K562 (cell line): ENCODE measurements around the gene KCNK3. TPM values are rescaled to one million over a fixed set of nuclear protein-coding genes. Genes with fewer than 3 reads are reported as not detected.

Experiments
- CHD4 ChIP-seq: fragments of 200-600 bp; sonication (generic); IDR thresholded peaks from 3 replicates; pipeline ENCODE4 v1.6.1; 2012; ENCODE audit warnings: low read depth, mild to moderate bottlenecking, mixed read lengths, low read length, inconsistent platforms; ENCODE audit not compliant: insufficient read depth, insufficient replicate concordance, poor library complexity, severe bottlenecking
- FIP1L1 ChIP-seq: fragments of 200-400 bp; formaldehyde crosslinking; IDR thresholded peaks from 2 replicates; pipeline ENCODE4 v1.6.1; 2018; ENCODE audit warnings: mild to moderate bottlenecking, low read depth, low read length; ENCODE audit not compliant: poor library complexity, severe bottlenecking
- HES1 ChIP-seq: fragments of 450-650 bp; IDR thresholded peaks from 2 replicates; pipeline ENCODE4 v1.6.1; 2016; ENCODE audit warnings: low read depth, mild to moderate bottlenecking, moderate library complexity
- HMG20A ChIP-seq: fragments of 450-650 bp; formaldehyde crosslinking; conservative IDR thresholded peaks from 2 replicates; pipeline ENCODE4 v1.4.0; 2020; ENCODE audit warnings: mild to moderate bottlenecking, mixed read lengths
- HMGXB4 ChIP-seq: sonication (generic); formaldehyde crosslinking; IDR thresholded peaks from 2 replicates; pipeline ENCODE4 v1.8.1; 2023; ENCODE audit warnings: mild to moderate bottlenecking, missing genetic modification reagents
- MAZ ChIP-seq, 2 experiments: fragments of 450-650 bp in 1 of 2; sonication (generic) in 1 of 2; formaldehyde crosslinking; IDR thresholded peaks in 1 of 2; conservative IDR thresholded peaks in 1 of 2; 2 replicates each; pipeline versions ENCODE4 v1.4.0 to v1.5.0; 2020; ENCODE audit warnings: mild to moderate bottlenecking in 1 of 2, missing genetic modification reagents in 1 of 2
- NKRF ChIP-seq: fragments of 450-650 bp; IDR thresholded peaks from 2 replicates; pipeline ENCODE4 v1.6.1; 2016; ENCODE audit warnings: borderline replicate concordance
- NR2C1 ChIP-seq, 2 experiments: fragments of 450-650 bp; IDR thresholded peaks; 2 replicates each; pipeline ENCODE4 v1.6.1; 2017; ENCODE audit warnings: mild to moderate bottlenecking in 2 of 2, antibody characterized with exemption in 1 of 2, inconsistent platforms in 1 of 2, missing compliant biosample characterization in 1 of 2, missing genetic modification characterization in 1 of 2
- PHTF2 ChIP-seq: fragments of 250-450 bp; sonication (Bioruptor Pico); IDR thresholded peaks from 2 replicates; pipeline ENCODE4 v1.5.0; 2021; ENCODE audit warnings: mild to moderate bottlenecking
- SAP30 ChIP-seq: fragments of 200-600 bp; sonication (generic); IDR thresholded peaks from 2 replicates; pipeline ENCODE4 v1.6.1; 2012; ENCODE audit warnings: borderline replicate concordance, low read depth, mild to moderate bottlenecking, moderate library complexity, low read length, control low read depth, inconsistent platforms; ENCODE audit not compliant: insufficient read depth, poor library complexity, severe bottlenecking
- SOX6 ChIP-seq: fragments of 450-650 bp; IDR thresholded peaks from 2 replicates; pipeline ENCODE4 v1.6.1; 2014; ENCODE audit warnings: mild to moderate bottlenecking
- TARDBP ChIP-seq: fragments of 450-650 bp; IDR thresholded peaks from 2 replicates; pipeline ENCODE4 v1.6.1; 2016
- TBP ChIP-seq: optimal IDR thresholded peaks from 2 replicates; pipeline ENCODE3; 2011; ENCODE audit warnings: low read depth, low read length, improper control_type of control experiment
- THAP12 ChIP-seq: fragments of 250-450 bp; sonication (Bioruptor Pico); IDR thresholded peaks from 2 replicates; pipeline ENCODE4 v1.9.0; 2021; ENCODE audit warnings: mild to moderate bottlenecking, inconsistent platforms
- TOE1 ChIP-seq, 2 experiments: fragments of 450-650 bp in 1 of 2; sonication (generic) in 1 of 2; formaldehyde crosslinking in 1 of 2; IDR thresholded peaks; 2 replicates each; pipeline versions ENCODE4 v1.7.1 to v1.8.0; 2016 to 2022; ENCODE audit warnings: borderline replicate concordance in 2 of 2, mild to moderate bottlenecking in 2 of 2, antibody characterized with exemption in 1 of 2, inconsistent platforms in 1 of 2, low read depth in 1 of 2, missing genetic modification reagents in 1 of 2, moderate library complexity in 1 of 2
- YY1 ChIP-seq, 3 experiments: IDR thresholded peaks; 2 replicates each; pipeline ENCODE4 v1.6.1; 2011; ENCODE audit warnings: low read length in 2 of 3, mild to moderate bottlenecking in 2 of 3, moderate library complexity in 2 of 3, borderline replicate concordance in 1 of 3, control low read depth in 1 of 3, low read depth in 1 of 3; ENCODE audit not compliant: insufficient read depth in 3 of 3, insufficient replicate concordance in 2 of 3, control insufficient read depth in 1 of 3, insufficient read length in 1 of 3; ENCODE audit errors: extremely low read depth in 1 of 3
- ZBTB17 ChIP-seq: fragments of 450-650 bp; formaldehyde crosslinking; IDR thresholded peaks from 2 replicates; pipeline ENCODE4 v1.4.0; 2020; ENCODE audit warnings: mild to moderate bottlenecking
- polyA plus RNA-seq, 8 experiments: library from polyadenylated mRNA; depleted of rRNA in 4 of 8; stranded (reverse) in 5 of 8; unstranded in 3 of 8; fragments of >200 nt; fragmentation: Nextera tagmentation in 2 of 8; fragmentation: Illumina TruSeq in 1 of 8; extraction: Ambion mirVana in 2 of 8; extraction: Trizol in 1 of 8; gene quantifications; 2 replicates each; pipeline versions ENCODE4 v1.2.1 to v1.2.3, GENCODE V29; 2011 to 2014; ENCODE audit warnings: inconsistent platforms in 1 of 8, missing spikeins in 1 of 8
- total RNA-seq, 7 experiments: library from RNA; depleted of rRNA in 6 of 7; stranded (reverse); fragments of >200 nt in 6 of 7; fragmentation: Illumina TruSeq in 2 of 7; extraction: Trizol in 2 of 7; gene quantifications; 2 replicates each; pipeline versions ENCODE4 v1.2.1 to v1.2.3, GENCODE V29; 2011 to 2021; ENCODE audit warnings: low replicate concordance in 1 of 7

The KCNK3 gene
- total and polyA plus RNA-seq, 9 of the 15 experiments (the other 6 are each of a cell fraction or from before 2014, with no cell fraction given): 0.01 to 0.20 (median 0.07) TPM; not detected in 5

- TF ChIP-seq NKRF: peak; percentile 78; the same call in 1 of the 2 replicates
- TF ChIP-seq SAP30: peak; percentile 93
- peak; percentile 99 for TF ChIP-seq TOE1 (IDR thresholded peaks at IDR 0.05; ENCODE audit: borderline replicate concordance)
- TF ChIP-seq TOE1 (CRISPR knock-in tag; IDR thresholded peaks at IDR 0.05; ENCODE audit: borderline replicate concordance, low read depth): no peak
- no peak for TF ChIP-seq CHD4
- TF ChIP-seq SOX6: no peak; the same call in 1 of the 2 replicates
- peak; percentile 53 for TF ChIP-seq FIP1L1
- TF ChIP-seq PHTF2 (CRISPR knock-in tag): no peak
- TF ChIP-seq YY1 (IDR thresholded peaks at IDR 0.05; ENCODE audit: borderline replicate concordance in 1 of 3, control insufficient read depth in 1 of 3, extremely low read depth in 1 of 3, insufficient read depth in 3 of 3, insufficient read length in 1 of 3, insufficient replicate concordance in 2 of 3, low read depth in 1 of 3, low read length in 2 of 3): peak in 2 of 3 experiments; percentile 31 to 47
- 0 out of 2 replicates have a peak, but pooled peaks have one; percentile 24 for TF ChIP-seq TARDBP
- TF ChIP-seq HMG20A: no peak
- TF ChIP-seq HES1: no peak
- TF ChIP-seq THAP12 (CRISPR knock-in tag): peak; percentile 75
- 0 out of 2 replicates have a peak, but pooled peaks have one; percentile 41 for TF ChIP-seq ZBTB17 (CRISPR knock-in tag)
- peak; percentile 46 for TF ChIP-seq TBP
- TF ChIP-seq NR2C1 (IDR thresholded peaks at IDR 0.05): peak; percentile 79
- TF ChIP-seq NR2C1 (tag; IDR thresholded peaks at IDR 0.05): peak; percentile 80
- no peak for TF ChIP-seq HMGXB4 (CRISPR knock-in tag)
- TF ChIP-seq MAZ (CRISPR knock-in tag; conservative IDR thresholded peaks at IDR 0.05 in 1 of 2, IDR thresholded peaks at IDR 0.05 in 1 of 2): peak; percentile 79 to 87; a peak in 3 of 4 replicates
Observed at GRCh38 chr2:26764078-26764887, 71.8 kb downstream of the KCNK3 start, which contains the start of gene SLC35F6 (continued).
